ENCODE measurements around the gene ATG4D.

GRCh38 chr19:10568062-10568825 is 24.5 kb downstream of the ATG4D start:
- TF ChIP-seq EZH2 (IDR thresholded peaks at IDR 0.05; ENCODE audit: insufficient read depth, poor library complexity, severe bottlenecking): no peak
- TF ChIP-seq EZH2phosphoT487 (IDR thresholded peaks at IDR 0.05; ENCODE audit: insufficient read depth, low read depth): no peak

All from GM23248 (cell line).